ENCODE data around the gene ANXA2R. TPM values are rescaled to one million over a fixed set of nuclear protein-coding genes. Genes with fewer than 3 reads are reported as not detected.

ANXA2R gene
- total and polyA plus RNA-seq, 9 of the 15 experiments (the other 6 are each of a cell fraction or from before 2014, with no cell fraction given), result 2.1 to 4.8 (median 3.4) TPM

- TF ChIP-seq HBP1 (CRISPR knock-in tag; IDR thresholded peaks at IDR 0.05) (0 out of 2 replicates have a peak, but pooled peaks have one; percentile 6), CTCFL (IDR thresholded peaks at IDR 0.05; ENCODE audit: borderline replicate concordance, insufficient read depth, low read depth, low read length, poor library complexity, severe bottlenecking) (no peak), POU5F1 (IDR thresholded peaks at IDR 0.05; ENCODE audit: borderline replicate concordance, low read depth, low read length, partially characterized antibody) (no peak), SETDB1 (IDR thresholded peaks at IDR 0.05; ENCODE audit: low read length) (no peak), HSF4 (CRISPR knock-in tag; IDR thresholded peaks at IDR 0.05; ENCODE audit: borderline replicate concordance) (no peak), FOS (IDR thresholded peaks at IDR 0.05; ENCODE audit: extremely low read depth, insufficient read length) (no peak), POLR3G (IDR thresholded peaks at IDR 0.05; ENCODE audit: extremely low read depth, insufficient read length, insufficient replicate concordance) (no peak), BDP1 (IDR thresholded peaks at IDR 0.05; ENCODE audit: insufficient read depth, insufficient read length) (no peak), PATZ1 (CRISPR knock-in tag; IDR thresholded peaks at IDR 0.05; ENCODE audit: borderline replicate concordance) (no peak), ZNF140 (CRISPR knock-in tag; IDR thresholded peaks at IDR 0.05) (no peak), UBTF (IDR thresholded peaks at IDR 0.05; ENCODE audit: borderline replicate concordance in 1 of 2, low read depth in 2 of 2, low read length in 2 of 2) (peak in 1 of 2 experiments; percentile 77; a peak in 2 of 4 replicates), TEAD2 (tag; IDR thresholded peaks at IDR 0.05) (peak; percentile 45), HDAC8 (tag; IDR thresholded peaks at IDR 0.05) (0 out of 2 replicates have a peak, but pooled peaks have one; percentile 40), RBM17 (IDR thresholded peaks at IDR 0.05; ENCODE audit: borderline replicate concordance, low read depth, low read length) (no peak), LCOR (CRISPR knock-in tag; IDR thresholded peaks at IDR 0.05) (peak; percentile 52; the same call in 1 of the 2 replicates), SRSF1 (IDR thresholded peaks at IDR 0.05; ENCODE audit: low read depth, low read length) (no peak), ZNF121 (CRISPR knock-in tag; conservative IDR thresholded peaks at IDR 0.05) (no peak)
Measured at GRCh38 chr5:43075319-43076293, 35.5 kb upstream of the ANXA2R start (continued).

All from K562 (cell line).